ENCODE results near the gene DNAJB13. TPM values are rescaled to one million over a fixed set of nuclear protein-coding genes. Genes with fewer than 3 reads are reported as not detected.
A peak's percentile ranks its signal among the peaks of the same experiment; 100 is the strongest.

The DNAJB13 gene
- total and polyA plus RNA-seq, 2 donors (not counting 1 experiment from before 2014, with no cell fraction given): 0.15 to 0.27 TPM

DNA sequence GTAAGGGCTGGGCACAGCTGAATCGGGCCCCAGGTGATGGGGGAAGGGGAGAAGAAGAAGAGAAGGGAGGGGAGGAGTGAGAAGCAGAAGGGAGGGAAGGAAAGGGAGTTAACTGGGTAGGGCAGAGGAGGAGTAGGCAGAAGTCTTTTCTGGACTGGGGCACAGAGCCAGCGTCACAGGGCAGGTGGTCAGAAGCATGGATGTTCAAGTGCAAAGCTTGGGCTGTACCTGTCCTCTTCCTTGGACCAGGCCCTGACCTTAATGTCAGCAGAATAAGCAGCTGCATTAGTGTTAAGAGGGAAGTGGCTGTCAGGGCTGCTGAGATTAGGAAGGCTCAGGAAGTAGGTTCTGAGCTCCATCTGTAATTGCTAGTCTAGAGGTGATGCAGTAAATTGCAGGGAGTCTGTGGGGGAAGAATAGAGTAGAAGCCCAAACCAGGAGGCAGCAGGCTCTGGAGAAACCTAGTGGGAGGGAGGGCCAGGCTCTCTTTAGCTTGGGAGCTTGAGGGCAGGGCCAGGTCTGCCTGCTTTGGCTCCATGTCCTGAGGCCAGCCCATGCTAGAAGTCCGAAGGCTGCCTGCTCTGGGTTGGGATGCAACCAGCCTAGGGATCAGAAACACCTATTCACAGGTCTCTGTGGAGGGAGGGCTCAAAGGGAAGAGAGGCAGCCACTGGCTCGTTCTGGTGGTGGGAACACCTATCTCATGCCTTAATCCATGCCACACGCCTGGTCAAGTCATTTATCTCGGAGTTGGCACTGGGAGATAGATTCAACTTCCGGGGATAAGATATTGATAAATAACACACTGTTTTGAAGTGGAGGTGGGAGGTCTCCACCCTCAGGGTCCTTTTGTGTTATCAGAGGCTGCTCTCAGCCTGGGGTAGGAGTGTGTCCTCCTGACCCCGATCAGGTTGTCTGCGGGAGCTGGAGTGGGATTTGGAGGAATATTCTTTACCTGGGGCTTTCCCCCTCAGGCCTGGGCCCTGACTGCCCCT is 59.8 kb downstream of the DNAJB13 start:
- H2AFZ ChIP-seq (ENCODE audit: insufficient read depth, low read depth, low read length, poor library complexity, severe bottlenecking): no peak overlapping the region
- ChIA-PET POLR2A (interaction anchor here (0.7 to 2.7 kb wide), 7 partner anchors 10 to 40 kb away, joined by 3 to 56 read pairs (median 4); partner anchors contain the start of gene UCP2), CTCF (interaction anchor here (0.6 to 2.6 kb wide), 6 partner anchors 10 to 1146 kb away, joined by 3 to 12 read pairs (median 3); no protein-coding TSS in a partner anchor)
- 91% methylated on average over 7 of the region's 9 CpGs for WGBS (ENCODE audit: insufficient coverage)
- intact Hi-C loops (cut with micrococcal nuclease): loop anchor here (1.0 kb wide), 2 partner anchors 15 to 30 kb away; no protein-coding TSS in a partner anchor
- H3K27me3 Mint-ChIP-seq: no peaks in the 10 kb centered on the region
- peaks cover 0 to 5% of the 10 kb centered on the region in 2 experiments for H3K36me3 ChIP-seq (replicated peaks in 1 of 2; ENCODE audit: control extremely low read depth in 1 of 2, control insufficient read depth in 1 of 2, extremely low read depth in 1 of 2, insufficient read depth in 2 of 2, low read length in 1 of 2)
- H3K9me3 Mint-ChIP-seq (ENCODE audit: insufficient read depth): no peaks in the 10 kb centered on the region
- no peaks in the 10 kb centered on the region for H4K20me1 ChIP-seq (ENCODE audit: control insufficient read depth, insufficient read depth, low read length, poor library complexity, severe bottlenecking)
- no peaks in the 10 kb centered on the region for H3K27me3 ChIP-seq (replicated peaks in 1 of 4; ENCODE audit: control extremely low read depth in 1 of 4, control insufficient read depth in 3 of 4, insufficient read depth in 4 of 4, low read length in 3 of 4)
- ATAC-seq (ENCODE audit: low read depth) (no peak), DNase-seq (no peak)
- no peak overlapping the region for H3K4me3 ChIP-seq (ENCODE audit: control extremely low read depth in 1 of 5, extremely low read depth in 1 of 5, insufficient read depth in 1 of 5, low read depth in 2 of 5, low read length in 4 of 5)
- peaks cover 65 to 72% of the 10 kb centered on the region in 2 donors for H3K4me1 ChIP-seq (ENCODE audit: control insufficient read depth in 2 of 2, insufficient read depth in 2 of 2, low read length in 2 of 2)
- TF ChIP-seq, protein P1, sequence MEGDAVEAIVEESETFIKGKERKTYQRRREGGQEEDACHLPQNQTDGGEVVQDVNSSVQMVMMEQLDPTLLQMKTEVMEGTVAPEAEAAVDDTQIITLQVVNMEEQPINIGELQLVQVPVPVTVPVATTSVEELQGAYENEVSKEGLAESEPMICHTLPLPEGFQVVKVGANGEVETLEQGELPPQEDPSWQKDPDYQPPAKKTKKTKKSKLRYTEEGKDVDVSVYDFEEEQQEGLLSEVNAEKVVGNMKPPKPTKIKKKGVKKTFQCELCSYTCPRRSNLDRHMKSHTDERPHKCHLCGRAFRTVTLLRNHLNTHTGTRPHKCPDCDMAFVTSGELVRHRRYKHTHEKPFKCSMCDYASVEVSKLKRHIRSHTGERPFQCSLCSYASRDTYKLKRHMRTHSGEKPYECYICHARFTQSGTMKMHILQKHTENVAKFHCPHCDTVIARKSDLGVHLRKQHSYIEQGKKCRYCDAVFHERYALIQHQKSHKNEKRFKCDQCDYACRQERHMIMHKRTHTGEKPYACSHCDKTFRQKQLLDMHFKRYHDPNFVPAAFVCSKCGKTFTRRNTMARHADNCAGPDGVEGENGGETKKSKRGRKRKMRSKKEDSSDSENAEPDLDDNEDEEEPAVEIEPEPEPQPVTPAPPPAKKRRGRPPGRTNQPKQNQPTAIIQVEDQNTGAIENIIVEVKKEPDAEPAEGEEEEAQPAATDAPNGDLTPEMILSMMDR (IDR thresholded peaks at IDR 0.05): no peak
- no peak for TF ChIP-seq EZH2 (IDR thresholded peaks at IDR 0.05; ENCODE audit: borderline replicate concordance, insufficient read depth, low read depth, low read length, poor library complexity, severe bottlenecking)
- peaks cover 77% of the 10 kb centered on the region for H3K4me1 Mint-ChIP-seq
- peak overlapping the region; percentile 40 for H3K9ac ChIP-seq (ENCODE audit: low read length)
- no peaks in the 10 kb centered on the region for H3K9me3 ChIP-seq (ENCODE audit: control extremely low read depth in 1 of 3, control insufficient read depth in 2 of 3, insufficient read depth in 1 of 3, low read length in 2 of 3)
- H3K27ac ChIP-seq (ENCODE audit: low read length in 2 of 2): peak overlapping the region; percentile 72 to 90
- H3K27ac Mint-ChIP-seq: peak overlapping the region; percentile 97
- peak overlapping the region; percentile 55 for H3K4me2 ChIP-seq (replicated peaks; ENCODE audit: low read depth, low read length, poor library complexity, severe bottlenecking)
- peaks cover 7% of the 10 kb centered on the region for H3K79me2 ChIP-seq (ENCODE audit: control insufficient read depth, insufficient read depth, low read length)
- peak overlapping the region; percentile 73 for H3K4me3 Mint-ChIP-seq
